Lung (tissue), 12 donors: Measurements from ENCODE around the gene C19orf33. TPM values are rescaled to one million over a fixed set of nuclear protein-coding genes. Genes with fewer than 3 reads are reported as not detected.

ENCODE experiments used
- ATAC-seq: fragments of 200-7000 bp; cut with Tn5 transposase; one replicate; pipeline ENCODE4 v1.9.1; 2020; ENCODE audit warnings: moderate number of reproducible peaks; ENCODE audit not compliant: insufficient read depth, low FRiP score
- DNase-seq, 3 donors: peaks; one replicate each; pipeline ENCODE4 v3.0.0-alpha.2; 2013 to 2017
- H3K27ac ChIP-seq, 2 donors: one replicate each; pipeline ENCODE4 v1.5.1; 2013; ENCODE audit warnings: mild to moderate bottlenecking in 2 of 2, moderate library complexity in 2 of 2, control low read depth in 1 of 2, inconsistent platforms in 1 of 2, low read depth in 1 of 2, low read length in 1 of 2
- H3K27me3 ChIP-seq, 3 donors: one replicate each; pipeline ENCODE4 v1.5.1; 2013; ENCODE audit warnings: low read length in 2 of 3; ENCODE audit not compliant: control insufficient read depth in 3 of 3, insufficient read depth in 3 of 3
- H3K36me3 ChIP-seq, 4 donors: one replicate each; pipeline ENCODE4 v1.5.1; 2013; ENCODE audit warnings: low read length in 4 of 4, mild to moderate bottlenecking in 1 of 4, moderate library complexity in 1 of 4; ENCODE audit not compliant: control insufficient read depth in 4 of 4, insufficient read depth in 4 of 4
- H3K4me1 ChIP-seq, 5 donors: one replicate each; pipeline ENCODE4 v1.5.1; 2013; ENCODE audit warnings: low read length in 5 of 5, mild to moderate bottlenecking in 2 of 5, moderate library complexity in 1 of 5; ENCODE audit not compliant: control insufficient read depth in 5 of 5, insufficient read depth in 5 of 5
- H3K4me3 ChIP-seq: one replicate; pipeline ENCODE4 v1.5.1; 2013; ENCODE audit warnings: mild to moderate bottlenecking, control low read depth, moderate library complexity
- H3K9ac ChIP-seq, 2 donors: one replicate each; pipeline ENCODE4 v1.5.1; 2013; ENCODE audit warnings: low read length in 2 of 2, control low read depth in 1 of 2; ENCODE audit not compliant: insufficient read depth in 1 of 2
- H3K9me3 ChIP-seq, 4 donors: one replicate each; pipeline ENCODE4 v1.5.1; 2013; ENCODE audit warnings: low read length in 3 of 4, mild to moderate bottlenecking in 1 of 4, moderate library complexity in 1 of 4; ENCODE audit not compliant: control insufficient read depth in 4 of 4, insufficient read depth in 3 of 4
- WGBS, 2 donors: extraction: QIAGEN DNeasy Blood & Tissue Kit; methylation state at CpG; one replicate each; pipeline ENCODE4 v1.1.7; 2013; 5-methylcytosine and 5-hydroxymethylcytosine counted together
- polyA plus RNA-seq, 2 donors: library from polyadenylated mRNA; stranded (reverse); fragments of 200-250 nt; gene quantifications; one replicate each; pipeline ENCODE4 v1.2.1, GENCODE V29; 2013
- total RNA-seq, 2 donors: library from RNA; depleted of rRNA in 1 of 2; stranded (reverse); fragments of >200 nt in 1 of 2; gene quantifications; one replicate each; pipeline ENCODE4 v1.2.1, GENCODE V29; 2014 to 2021
- TF ChIP-seq, protein P1 (sequence below): IDR thresholded peaks from 2 replicates; pipeline ENCODE4 v1.5.1; 2012; ENCODE audit warnings: mild to moderate bottlenecking; ENCODE audit errors: control extremely low read depth, extremely low read depth
- donor health status: control.
- donor health status: control.
- donor health status: Bipolar disorder and iron deficiency.
- donor health status: healthy.
- donor health status: DM: yes; HTN: yes; CAD: no.

The C19orf33 gene
- total and polyA plus RNA-seq, 4 donors = 32.0 to 687 (median 131) TPM

DNA sequence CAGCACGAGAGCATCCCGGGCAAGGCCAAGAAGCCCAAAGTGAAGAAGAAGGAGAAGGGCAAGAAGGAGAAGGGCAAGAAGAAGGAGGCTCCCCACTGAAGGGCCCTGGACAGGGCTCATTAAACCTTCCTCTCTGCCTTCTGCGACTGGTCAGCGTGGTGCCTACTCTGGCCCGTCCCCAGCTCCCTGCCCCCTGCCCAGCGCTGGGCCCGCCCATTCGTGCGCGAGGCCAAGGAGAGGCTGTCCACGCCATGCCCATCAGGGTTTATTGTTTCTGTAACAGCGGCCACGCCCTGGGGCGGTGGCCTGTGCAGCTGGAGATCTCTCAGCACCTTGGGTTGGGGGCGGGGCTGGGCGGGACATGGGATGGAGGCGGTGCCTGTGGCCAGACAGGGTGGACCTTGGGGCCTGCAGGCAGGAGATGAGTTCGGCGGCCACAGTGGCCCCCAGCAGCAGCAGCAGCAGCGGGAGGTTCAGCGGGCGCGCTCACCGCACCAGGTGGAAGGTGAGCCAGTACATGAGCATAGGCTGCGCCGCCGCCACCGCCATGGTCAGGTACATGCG is 897 bp downstream of the C19orf33 start:
- TF ChIP-seq, protein P1, sequence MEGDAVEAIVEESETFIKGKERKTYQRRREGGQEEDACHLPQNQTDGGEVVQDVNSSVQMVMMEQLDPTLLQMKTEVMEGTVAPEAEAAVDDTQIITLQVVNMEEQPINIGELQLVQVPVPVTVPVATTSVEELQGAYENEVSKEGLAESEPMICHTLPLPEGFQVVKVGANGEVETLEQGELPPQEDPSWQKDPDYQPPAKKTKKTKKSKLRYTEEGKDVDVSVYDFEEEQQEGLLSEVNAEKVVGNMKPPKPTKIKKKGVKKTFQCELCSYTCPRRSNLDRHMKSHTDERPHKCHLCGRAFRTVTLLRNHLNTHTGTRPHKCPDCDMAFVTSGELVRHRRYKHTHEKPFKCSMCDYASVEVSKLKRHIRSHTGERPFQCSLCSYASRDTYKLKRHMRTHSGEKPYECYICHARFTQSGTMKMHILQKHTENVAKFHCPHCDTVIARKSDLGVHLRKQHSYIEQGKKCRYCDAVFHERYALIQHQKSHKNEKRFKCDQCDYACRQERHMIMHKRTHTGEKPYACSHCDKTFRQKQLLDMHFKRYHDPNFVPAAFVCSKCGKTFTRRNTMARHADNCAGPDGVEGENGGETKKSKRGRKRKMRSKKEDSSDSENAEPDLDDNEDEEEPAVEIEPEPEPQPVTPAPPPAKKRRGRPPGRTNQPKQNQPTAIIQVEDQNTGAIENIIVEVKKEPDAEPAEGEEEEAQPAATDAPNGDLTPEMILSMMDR = no peak
- Histone ChIP-seq H3K4me1 (peaks cover 0 to 13% (median 0%) of the 10 kb centered on the region in 5 donors), H3K36me3 (peaks cover 0 to 36% (median 10%) of the 10 kb centered on the region in 4 donors), H3K27me3 (no peaks in the 10 kb centered on the region), H3K4me3 (no peak overlapping the region), H3K27ac (peak overlapping the region; percentile 37 to 85), H3K9ac (no peak overlapping the region), H3K9me3 (no peaks in the 10 kb centered on the region)
- WGBS, 2 donors = 57 to 73% methylated on average over 28 to 29 of the region's 29 CpGs
- peak in 2 of 3 donors; percentile 64 to 70 for DNase-seq
- ATAC-seq = peak; percentile 83

DNA sequence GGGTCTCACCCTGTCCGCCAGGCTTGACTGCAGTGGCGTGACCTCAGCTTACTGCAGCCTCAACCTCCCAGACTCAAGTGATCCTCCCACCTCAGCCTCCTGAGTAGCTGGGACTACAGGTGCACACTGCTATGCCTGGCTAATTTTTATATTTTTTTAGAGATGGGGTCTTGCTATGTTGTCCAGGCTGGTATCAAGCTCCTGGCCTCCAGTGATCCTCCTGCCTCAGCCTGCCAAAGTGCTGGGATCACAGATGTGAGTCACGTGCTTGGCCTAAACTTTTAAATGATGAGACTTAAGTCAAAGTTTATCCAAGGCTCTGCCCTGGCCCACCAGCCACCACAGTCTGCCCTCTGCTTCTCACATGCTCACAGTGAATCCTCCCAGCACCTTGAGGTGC is 2.2 kb downstream of the C19orf33 start:
- Histone ChIP-seq H3K4me3 (no peak overlapping the region), H3K9me3 (no peaks in the 10 kb centered on the region), H3K27me3 (no peaks in the 10 kb centered on the region), H3K36me3 (peaks cover 0 to 36% (median 10%) of the 10 kb centered on the region in 4 donors), H3K9ac (no peak overlapping the region), H3K4me1 (peaks cover 0 to 13% (median 0%) of the 10 kb centered on the region in 5 donors), H3K27ac (no peak overlapping the region)
- TF ChIP-seq, protein P1 = no peak
- ATAC-seq = no peak
- DNase-seq = no peak
- WGBS, 2 donors = 90 to 100% methylated on average over 3 of the region's 3 CpGs

DNA sequence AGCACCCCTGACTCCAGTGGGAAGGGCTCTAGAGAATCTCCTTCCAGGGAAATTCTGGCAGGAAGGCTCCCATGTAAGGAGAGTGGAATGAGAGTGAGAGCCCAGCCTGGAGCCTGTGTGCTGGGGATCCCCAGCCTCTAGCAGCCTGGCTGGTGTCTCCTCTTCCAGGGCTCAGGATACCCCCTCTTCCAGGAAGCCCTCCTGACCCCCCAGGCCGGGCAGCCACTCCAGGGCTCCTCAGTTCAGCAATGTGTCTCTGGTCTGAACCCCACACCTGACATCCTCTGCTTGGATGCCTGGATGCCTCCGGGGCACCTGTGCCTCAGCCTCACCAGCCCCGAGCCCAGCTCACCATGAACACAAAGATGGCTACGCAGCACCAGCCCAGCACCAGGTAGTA is 3.0 kb downstream of the C19orf33 start:
- H3K4me1 ChIP-seq = peaks cover 0 to 13% (median 0%) of the 10 kb centered on the region in 5 donors
- H3K9me3 ChIP-seq = no peaks in the 10 kb centered on the region
- H3K27me3 ChIP-seq = no peaks in the 10 kb centered on the region
- ATAC-seq = no peak
- 97 to 100% methylated on average over 4 of the region's 4 CpGs for WGBS, 2 donors
- no peak overlapping the region for H3K4me3 ChIP-seq
- no peak for DNase-seq
- TF ChIP-seq, protein P1 = no peak
- no peak overlapping the region for H3K9ac ChIP-seq
- peaks cover 0 to 36% (median 10%) of the 10 kb centered on the region in 4 donors for H3K36me3 ChIP-seq
- H3K27ac ChIP-seq = no peak overlapping the region

DNA sequence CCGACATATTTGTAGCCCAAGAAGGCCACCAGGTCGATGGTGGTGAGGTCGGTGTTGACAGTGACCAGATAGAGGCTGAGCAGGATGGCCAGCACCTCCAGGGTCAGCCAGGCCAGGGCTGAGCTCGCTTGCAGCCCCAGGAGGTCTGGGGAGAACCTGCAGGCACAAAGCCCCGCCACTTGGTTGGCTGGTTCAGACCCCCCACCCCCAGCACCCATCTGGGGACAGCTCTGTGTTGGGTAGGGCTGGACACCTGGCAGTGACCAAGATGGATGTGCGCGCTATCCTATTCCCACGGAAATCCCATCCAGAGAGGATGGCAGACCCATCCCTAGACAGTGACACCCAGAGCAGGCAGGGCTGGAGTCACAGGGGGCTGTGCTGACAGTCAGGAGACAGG is 3.5 kb downstream of the C19orf33 start:
- H3K36me3 ChIP-seq = peaks cover 0 to 36% (median 10%) of the 10 kb centered on the region in 4 donors
- TF ChIP-seq, protein P1 = no peak
- 93 to 97% methylated on average over 8 of the region's 8 CpGs for WGBS, 2 donors
- no peaks in the 10 kb centered on the region for H3K27me3 ChIP-seq
- no peak overlapping the region for H3K4me3 ChIP-seq
- no peak overlapping the region for H3K27ac ChIP-seq
- no peak for DNase-seq
- no peaks in the 10 kb centered on the region for H3K9me3 ChIP-seq
- no peak for ATAC-seq
- peaks cover 0 to 13% (median 0%) of the 10 kb centered on the region in 5 donors for H3K4me1 ChIP-seq
- no peak overlapping the region for H3K9ac ChIP-seq
